Stimulated activated CD8-positive, alpha-beta memory T cell treated with anti-CD3 and anti-CD28 coated beads, Interleukin-7, amount 100 ng/mL, for 48 hours (primary cell): ENCODE data around the gene OTOF.

Experiments used
- DNase-seq, 2 donors: peaks; one replicate each; pipeline ENCODE4 v3.0.0-alpha.2; 2020; ENCODE audit warnings: low read depth in 1 of 2; ENCODE audit errors: extremely low read depth in 1 of 2

The OTOF gene

DNA sequence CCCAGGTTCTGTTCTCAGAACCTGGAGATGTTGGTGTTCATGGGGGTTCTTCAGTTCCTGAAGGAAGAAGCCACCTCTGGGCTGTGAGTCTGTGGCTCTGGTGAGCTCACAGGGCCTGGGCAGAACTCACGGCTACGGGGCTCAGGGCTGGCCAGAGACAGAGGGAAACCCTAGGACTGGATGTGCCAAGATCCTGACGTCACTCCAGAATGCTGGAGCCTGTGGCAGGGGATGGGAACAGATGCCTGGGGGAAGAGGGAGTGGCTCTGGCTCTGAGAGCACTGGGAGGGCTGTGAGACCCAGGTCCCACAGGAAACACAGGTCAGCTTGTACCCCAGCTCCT is at the start of gene OTOF:
TSS of gene OTOF (minus strand) at position 214 of the 343 bp plus-strand sequence.
- DNase-seq: no peak

DNA sequence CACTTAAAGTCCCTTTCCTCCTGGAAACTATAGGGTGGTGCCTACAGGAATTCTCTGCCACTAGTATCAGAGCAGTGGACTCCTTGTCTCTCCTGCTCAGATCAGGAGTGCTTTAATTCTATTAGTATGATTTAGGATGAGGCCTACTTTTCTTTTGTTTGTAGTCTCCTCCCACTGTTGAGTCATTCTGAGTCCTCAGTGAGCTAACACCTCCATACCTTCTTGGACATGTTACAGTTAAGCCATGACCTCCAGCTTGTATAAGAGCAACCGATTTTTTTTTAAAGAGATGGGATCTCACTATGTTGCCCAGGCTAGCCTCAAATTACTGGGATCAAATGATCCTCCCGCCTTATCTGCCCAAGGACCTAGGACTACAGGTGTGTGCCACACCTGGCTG is 48.7 kb upstream of the OTOF start:
- no peak for DNase-seq

GRCh38 chr2:26526105-26526504 is 48.2 kb upstream of the OTOF start:
- no peak for DNase-seq

- DNase-seq: no peak
These were observed 45.8 kb upstream of the OTOF start for GRCh38 chr2:26523750-26524149.

GRCh38 chr2:26522751-26523171 is 44.8 kb upstream of the OTOF start:
- DNase-seq: no peak

DNA sequence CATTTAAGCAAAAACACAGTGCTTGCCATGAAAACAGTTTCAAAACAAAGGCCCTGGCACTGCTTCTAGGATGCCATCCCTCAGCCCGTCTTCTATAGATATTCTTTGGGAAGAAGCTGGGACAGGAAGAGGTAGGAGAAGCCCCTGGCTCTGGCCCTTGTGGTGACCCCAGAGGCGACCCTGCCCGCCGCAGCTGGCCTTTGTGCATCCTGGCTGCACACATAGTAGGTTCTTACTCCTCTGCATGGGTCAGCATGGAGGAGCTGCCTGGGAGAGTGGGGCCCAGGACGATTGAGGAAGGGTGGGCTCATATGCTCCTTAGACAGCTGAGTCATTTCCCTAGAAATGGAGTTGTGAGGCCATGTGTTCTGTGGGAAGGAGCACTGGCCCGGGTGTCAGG is 44.4 kb upstream of the OTOF start:
- no peak for DNase-seq

DNA sequence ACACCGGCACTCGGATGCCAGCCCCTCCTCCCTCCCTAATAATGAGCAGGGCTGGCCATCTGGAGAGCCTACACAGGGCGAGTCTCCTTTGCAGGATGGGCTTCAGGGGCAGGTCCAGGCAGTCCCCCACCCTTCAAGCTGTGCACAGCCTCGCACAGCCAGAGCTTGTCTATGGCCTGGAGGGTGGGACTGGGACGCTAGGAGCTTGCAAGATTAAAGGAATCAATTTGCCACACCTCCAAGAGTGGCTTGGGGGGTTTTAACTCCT is 43.9 kb upstream of the OTOF start:
- no peak for DNase-seq

DNA sequence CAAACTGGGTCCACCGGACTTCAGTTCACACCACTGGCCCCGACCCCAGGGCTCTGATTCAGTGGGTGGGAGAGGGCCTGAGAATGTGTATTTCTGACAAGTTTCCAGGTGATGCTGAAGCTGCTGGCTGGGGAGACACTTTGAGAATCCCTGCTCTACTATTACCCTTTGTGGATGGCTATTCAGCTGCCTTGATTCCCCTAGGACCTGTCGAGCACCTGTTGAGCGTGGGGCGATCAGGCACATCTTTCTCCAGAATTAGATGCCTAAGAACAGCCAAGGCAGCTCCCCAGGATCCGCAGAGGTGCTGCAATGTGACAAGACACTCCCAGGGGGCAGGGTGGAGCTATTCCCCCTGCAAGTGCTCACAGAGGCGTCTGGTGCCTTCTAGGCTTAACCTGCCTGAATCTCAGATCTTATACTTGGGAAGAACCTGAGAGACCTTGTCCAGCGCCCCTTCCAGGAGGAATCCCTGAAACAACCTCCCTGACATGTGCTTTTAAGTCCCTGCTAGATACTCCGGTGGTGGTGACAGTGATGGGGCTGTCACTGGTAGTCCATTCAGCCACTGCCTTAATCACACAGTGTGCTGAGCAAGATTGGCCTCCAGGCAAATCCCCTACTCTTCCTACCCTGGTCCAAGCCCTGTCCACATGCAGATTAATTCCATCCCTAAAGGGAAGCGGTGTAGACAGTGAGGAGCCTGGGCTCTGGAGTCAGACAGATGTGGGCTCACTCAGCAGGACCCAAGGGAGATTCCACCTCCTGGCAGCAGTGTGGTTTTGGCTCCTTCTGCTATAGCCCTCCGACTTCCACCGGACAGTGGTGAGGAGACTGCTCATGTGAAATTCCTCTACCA is 43.4 kb upstream of the OTOF start:
- no peak for DNase-seq

DNA sequence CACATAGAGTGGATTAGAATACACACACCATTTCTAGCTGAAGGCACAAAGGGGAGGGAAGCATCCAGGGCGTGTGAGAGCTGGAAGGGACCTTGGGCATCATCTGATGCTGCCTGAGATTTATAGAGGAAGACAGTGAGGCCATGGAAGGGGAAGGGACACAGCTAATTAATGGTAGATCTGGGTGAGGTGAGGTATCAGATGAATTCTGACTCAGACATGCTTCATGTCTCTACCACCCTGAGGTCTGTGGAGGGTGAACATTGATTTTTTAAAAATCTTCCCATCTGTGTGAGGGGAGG is 42.2 kb upstream of the OTOF start:
- no peak for DNase-seq

DNA sequence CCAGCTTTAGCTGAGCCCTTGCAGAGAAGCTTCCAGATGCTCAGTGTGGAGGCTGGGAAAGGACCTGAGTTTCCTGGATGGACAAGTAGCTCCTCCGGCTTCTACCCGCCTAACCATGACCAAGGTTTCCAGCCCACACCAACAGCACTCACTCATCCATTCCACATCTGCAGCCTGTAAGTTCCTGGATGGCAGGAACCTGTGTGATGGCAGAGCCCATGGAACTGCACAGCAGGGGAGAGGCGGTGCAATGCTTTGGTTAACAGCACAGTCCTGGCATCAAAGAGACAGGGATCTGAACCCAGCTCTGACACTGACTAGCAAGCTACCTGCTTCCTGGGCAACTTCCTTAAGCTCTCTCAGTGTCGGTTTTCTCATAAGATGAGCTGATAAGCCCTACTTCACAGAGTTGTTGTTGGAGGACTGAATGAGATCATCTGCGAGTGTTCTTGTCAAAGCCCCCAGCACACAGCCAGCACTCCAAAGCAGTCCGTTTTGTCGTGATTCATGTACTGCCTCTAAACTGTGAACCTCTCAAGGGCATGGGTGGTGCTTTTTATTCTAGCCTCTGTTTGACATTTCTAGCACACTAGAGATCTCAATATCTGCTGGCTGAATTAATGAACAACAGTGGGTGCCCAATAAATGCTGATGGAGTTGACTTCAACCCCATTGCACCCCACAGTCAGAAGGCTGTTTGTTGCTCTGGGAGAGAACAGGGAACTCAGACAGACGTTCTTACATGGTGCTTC is 41.6 kb upstream of the OTOF start:
- no peak for DNase-seq

- no peak for DNase-seq
These were observed 38.9 kb upstream of the OTOF start for GRCh38 chr2:26516781-26517180.

GRCh38 chr2:26516246-26516645 is 38.3 kb upstream of the OTOF start:
- no peak for DNase-seq

DNA sequence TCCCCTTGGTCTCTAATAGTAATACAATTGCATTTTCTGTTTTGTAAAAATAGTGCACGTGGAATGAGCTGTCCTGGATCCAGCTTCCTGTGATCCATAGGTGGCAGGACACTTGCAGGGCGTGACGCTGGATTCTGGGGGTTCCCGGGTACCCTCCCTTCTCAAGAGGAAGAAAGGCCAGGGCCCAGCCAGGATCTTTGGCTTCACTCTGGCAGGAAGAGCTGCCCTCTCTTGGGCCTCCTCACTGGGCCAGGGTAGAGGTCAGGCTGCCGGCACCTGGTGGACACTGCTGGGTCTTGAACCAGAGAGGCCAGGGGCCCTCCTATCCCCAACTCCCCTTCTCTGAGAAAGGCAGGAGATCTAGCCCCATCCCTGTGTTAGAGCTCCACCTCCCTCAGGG is 37.8 kb upstream of the OTOF start:
- no peak for DNase-seq

DNA sequence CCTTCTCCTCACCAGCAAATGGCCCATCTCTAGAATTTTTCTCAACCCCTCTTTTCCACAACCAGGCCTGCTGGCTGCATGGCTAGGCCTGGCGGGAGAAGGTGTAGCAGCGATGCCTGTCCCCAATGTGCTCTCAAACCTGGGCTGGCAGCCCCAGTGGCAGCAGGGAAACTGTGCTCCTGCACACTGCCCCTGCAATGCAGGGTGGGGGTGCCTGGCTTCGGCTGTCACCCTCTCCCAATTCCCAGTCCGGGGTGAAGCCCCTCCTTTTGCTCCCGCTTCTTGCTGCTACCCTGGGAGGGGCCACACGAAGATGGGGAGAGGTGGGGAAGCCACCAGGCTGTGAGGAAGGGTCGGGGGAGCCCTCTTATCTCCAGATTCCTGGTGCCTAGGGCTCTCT is 36.1 kb upstream of the OTOF start:
- no peak for DNase-seq

DNA sequence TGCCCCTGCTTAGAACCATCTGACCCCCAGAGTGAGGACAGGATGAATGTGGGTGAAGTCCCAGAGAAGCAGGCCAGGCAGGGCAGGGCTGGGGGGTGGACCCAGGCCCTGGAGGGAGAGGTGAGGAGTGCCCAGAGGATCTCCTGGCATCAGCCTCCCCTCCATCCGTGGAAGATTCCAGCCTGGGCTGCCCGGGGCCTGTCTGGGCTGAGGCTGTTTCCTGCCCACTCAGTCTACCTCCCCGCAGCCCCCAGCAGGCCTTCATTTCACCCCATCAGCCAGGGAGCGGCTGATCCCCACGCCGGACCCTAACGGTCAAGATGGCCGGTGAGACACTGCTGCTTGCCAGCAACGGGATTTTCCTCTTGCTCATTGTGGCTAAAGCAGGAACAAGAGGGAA is 35.3 kb upstream of the OTOF start:
- DNase-seq: no peak

DNA sequence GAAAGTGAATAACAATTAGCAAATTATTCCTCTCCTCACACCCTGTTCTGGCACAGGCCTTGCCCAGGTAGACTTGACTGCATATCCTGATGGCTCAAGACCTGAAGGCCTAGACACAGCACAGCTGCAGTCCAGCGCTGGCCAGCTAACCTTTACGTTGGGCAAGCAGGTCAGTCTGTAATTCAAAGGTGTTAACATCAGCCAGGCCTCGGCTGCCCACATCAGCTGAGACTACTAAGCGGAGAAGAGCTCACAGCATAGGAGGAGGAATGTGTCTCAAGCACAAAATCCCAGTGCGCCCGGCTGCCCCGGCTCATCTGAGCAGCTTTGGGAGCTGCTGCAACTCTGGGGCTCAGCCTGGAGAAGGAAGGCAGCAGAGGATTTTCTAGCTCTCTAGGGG is 33.5 kb upstream of the OTOF start:
- DNase-seq: no peak

GRCh38 chr2:26510344-26510973 is 32.5 kb upstream of the OTOF start:
- DNase-seq: no peak

DNA sequence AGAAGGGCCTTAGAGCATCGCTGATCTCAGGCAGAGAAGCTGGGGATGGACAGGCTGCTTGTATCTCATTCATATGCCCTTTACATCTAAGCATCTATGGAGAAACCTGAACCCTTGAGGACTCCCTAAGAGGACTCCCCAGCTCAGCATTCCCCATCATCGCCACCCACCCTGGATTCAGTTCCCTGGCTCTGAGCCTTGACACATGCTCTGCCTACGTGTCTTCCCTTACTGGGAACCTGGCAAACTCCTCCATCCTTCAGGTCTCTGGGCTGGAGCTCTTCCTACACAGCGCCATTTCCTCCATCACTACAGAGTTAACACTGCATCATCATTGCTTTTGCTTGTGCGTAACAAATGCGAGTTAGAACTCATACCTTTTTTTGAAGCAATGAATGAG is 31.2 kb upstream of the OTOF start:
- DNase-seq: no peak

DNA sequence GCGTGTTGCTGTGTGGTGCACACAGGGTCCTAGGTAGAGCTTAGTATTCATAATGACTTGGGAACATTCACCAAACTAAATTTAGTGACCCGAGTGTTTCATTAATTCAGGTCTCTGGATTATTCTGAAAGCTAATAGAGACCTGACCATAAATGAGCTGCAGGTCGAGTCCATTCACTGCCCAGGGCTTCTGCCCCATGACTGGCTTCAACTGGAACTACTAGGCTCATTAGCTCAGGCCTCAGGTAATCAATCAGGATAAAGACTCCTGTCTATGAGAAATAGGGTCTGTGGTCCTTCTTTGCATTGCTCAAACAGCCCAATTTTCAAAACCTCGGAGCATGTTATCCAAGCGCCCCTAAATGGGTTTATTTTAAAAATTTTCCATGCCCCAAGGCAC is 30.0 kb upstream of the OTOF start:
- DNase-seq: no peak

GRCh38 chr2:26507088-26507487 is 29.2 kb upstream of the OTOF start:
- DNase-seq: no peak

DNA sequence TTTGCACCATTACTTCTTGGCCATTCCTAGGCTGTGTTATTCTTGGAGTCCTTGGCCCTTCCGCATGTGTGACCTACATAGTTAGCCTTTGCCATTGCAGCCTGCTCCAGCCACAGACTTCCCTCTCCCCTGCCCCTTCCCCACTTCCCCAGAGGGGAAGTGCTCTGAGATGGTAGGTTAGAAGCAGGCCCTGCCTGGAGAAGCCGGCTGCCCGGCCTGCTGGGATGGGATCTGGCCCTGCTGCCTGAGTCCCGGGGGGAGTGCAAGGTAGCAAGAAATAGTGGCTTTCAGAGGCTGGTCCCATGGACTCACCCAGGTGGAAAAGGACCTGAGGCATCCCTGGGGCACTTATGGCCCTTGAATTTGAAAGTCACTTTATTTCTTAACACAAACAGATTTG is 28.4 kb upstream of the OTOF start:
- no peak for DNase-seq

GRCh38 chr2:26504002-26504401 is 26.1 kb upstream of the OTOF start:
- no peak for DNase-seq
